HL-60/S4 treated with retinoic acid at 250 ng/mL for 4 days and 3 days (cell line): ENCODE results near the gene ZRANB1.

ENCODE experiments used
- in situ Hi-C: fragments of 300-500 bp; cut with MboI; formaldehyde crosslinking; loops from 2 replicates; pipeline ENCODE4 v1.7.0; 2022; ENCODE audit warnings: low sequenced_read_pairs

Gene ZRANB1

DNA sequence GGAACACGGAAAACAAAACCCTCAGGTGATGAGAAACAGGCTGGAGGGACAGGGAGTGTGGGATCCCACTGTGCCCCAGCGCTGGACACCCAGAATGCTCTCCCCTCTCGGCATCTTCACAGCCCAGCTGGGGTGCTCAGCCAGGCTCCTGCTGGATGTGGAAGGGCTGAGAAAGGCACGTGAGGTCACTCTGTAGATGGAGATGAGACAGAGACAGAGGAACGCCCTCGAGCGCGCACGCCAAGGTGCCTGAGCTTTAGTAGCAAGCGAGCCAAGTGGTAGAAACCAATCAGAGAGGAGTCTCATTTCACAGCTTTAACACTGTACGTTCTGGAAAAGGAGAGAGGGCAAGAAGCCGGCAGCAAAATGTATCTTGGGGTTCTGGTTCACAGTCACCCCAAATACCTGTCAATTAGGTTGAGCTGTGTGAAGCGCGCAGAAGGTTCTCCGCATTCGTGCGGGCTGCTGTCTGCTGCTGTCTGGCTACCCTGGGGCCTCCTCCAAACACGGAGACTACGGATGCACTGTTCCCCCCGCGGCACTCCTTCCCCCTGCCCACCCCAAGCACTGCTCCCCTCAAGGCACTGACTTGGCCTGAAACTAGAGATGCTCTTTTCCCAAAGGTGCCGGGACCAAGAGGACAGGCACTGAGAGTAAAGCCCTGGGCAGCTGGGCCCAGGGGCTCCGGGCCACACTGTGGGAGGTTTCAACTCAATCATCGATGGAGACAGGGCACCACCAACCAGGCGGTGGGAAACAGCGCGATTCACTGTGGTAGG lies 91.4 kb downstream of the ZRANB1 start:
- in situ Hi-C loops, result no loop called here

DNA sequence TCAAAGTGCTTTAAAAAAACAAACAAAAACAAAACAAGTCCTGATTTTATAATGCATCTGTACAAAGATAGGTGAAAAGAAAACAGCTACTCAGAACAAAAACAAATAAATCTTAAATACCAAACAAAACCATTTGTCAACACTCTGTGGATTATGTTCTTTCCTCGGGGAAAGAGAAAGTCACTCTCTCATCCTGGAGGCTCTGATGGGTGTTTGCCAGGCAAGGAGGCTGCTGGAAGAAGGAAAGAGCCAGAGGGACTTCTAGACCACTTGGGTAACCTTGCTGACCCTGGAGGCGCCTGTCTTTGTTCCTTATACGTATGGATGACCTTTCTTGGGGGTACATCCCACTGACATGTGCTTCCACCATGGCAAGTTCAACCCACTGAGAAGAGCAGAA lies 92.8 kb downstream of the ZRANB1 start:
- in situ Hi-C loops, result no loop called here

DNA sequence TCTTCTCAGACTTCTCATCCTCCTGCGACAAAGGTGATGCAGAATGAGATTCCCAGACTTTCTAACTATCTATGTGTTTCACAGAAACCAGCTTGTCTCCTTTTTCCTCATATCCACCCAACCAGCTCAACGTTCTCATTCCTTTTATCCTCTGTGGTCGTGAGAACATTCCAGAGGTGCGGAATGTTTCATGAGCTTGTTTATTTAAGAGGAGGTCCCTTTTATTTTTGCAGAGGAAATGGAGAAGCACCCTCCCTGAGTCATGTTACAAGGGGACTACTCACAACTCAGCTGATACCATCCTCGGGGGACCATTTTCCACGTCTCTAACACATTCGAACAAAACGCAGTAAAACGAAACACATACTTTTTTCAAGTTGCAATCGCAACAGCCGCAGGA lies 93.2 kb downstream of the ZRANB1 start:
- in situ Hi-C loops, result no loop called here

DNA sequence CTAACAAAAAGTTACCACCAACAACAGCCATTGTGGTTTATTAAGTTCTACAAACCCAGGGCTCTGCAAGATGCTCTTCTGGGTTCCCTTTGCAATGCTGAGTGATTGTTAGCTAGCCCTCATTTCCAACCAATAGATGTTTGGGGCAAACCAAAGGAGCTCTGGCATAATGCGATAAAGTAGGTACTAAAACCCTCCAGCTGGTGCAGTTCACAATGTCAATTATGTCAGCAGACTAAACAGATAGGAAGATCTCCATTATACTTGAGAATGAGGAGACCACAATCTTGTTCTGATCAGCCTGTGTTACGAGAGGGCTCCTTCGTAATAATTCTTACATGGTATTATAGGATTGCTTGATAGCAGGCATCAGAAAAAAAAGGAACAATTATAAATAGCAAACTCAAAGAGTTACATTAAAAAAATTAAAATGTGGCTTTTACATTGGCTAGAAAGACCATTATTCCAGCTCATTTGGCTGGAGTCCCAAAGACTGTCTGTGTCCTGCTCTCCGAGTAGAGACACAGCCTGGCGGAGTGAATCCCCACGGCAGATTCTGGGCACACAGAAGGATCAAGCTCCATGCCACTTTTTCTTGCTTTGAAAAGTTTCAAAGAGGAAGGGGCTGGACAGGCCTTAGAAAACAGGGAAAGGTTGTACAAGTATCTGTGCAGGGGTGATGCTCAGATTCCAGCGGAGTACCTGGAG lies 93.8 kb downstream of the ZRANB1 start:
- in situ Hi-C loops, result no loop called here

DNA sequence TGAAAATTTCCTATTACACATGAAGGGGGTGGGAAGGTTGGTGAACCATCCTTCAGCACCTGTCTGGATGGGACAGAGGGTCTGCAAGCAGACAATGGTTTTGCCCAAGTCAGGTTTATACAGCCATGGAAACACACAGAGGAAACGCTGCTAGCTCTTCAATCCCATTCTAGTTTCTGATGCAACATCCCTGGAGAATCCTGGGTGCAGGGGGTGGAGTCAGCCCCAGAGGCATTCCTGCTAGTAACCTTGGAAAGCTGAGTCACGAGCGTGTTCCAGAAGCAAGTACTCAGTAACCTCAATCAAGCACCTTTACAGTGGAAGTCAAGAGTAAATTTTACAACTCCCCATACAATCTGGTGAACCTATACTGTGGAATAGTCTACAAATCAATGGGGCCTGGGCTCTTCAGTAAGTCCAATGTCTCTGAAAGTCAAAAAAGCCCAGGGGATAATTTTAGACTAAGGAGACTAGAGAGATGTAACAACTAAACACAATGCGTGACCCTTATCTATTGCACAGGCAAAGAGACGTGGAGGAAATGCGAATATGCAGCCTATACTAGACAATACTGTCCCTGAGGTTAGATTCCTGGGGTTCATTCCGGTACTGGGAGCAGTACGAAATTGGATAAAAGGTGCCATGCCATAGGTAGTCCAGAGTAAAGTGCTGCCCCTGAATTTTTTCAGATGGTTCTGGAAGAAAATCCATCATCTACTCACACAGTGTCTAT lies 95.4 kb downstream of the ZRANB1 start:
- in situ Hi-C loops, result no loop called here
